Measurements from ENCODE around the gene FARS2. TPM values are rescaled to one million over a fixed set of nuclear protein-coding genes. Genes with fewer than 3 reads are reported as not detected.

FARS2 gene
- total RNA-seq, 1 experiment from 2014 or later, result 13.8 TPM

DNA sequence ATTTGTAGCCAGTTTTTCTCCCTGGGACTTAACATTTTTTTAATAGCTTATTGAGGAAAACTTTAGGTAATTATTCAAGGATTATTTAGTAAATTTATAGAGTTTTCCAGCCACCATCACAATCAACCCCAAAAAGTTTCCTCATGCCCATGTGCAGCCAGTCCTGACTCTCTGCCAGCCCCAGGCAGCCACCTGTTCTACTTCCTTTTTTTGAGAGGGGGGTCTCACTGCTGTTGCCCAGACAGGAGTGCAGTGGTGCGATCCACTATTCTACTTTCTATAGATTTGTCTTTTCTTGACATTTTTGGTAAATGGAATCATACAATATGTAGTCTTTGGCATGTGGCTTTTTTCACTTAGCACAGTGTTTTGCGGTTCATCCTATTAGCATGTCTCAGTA, 200.1 kb downstream of the FARS2 start:
- no peak overlapping the region for H3K9ac ChIP-seq (ENCODE audit: low read length)
- ATAC-seq, result no peak
- ChIA-PET RAD21 (ENCODE audit: low non-redundant PET in 1 of 2, low total read pairs in 2 of 2, uncharacterized antibody in 2 of 2, unreplicated experiment in 2 of 2) (interaction anchor here in 1 of 2 experiments (0.6 kb wide), 1 partner anchor 17 kb away, joined by 4 read pairs; no protein-coding TSS in a partner anchor), CTCF (no interaction called here), POLR2A (no interaction called here)
- no TSS peak for BruUV-seq (replicated peaks)
- H3K79me2 ChIP-seq (ENCODE audit: insufficient read depth, low read length), result no peaks in the 10 kb centered on the region
- H3K27ac ChIP-seq (ENCODE audit: low read depth, low read length), result no peak overlapping the region
- no peaks in the 10 kb centered on the region for H4K20me1 ChIP-seq (ENCODE audit: insufficient read depth)
- peaks cover 0 to 18% of the 10 kb centered on the region in 2 experiments; a peak in 1 of 4 replicates for H3K4me1 ChIP-seq (ENCODE audit: control insufficient read depth in 1 of 2, insufficient read depth in 2 of 2, low read length in 2 of 2)
- no peak overlapping the region for H3K4me2 ChIP-seq (ENCODE audit: low read length)
- no peaks in the 10 kb centered on the region for H3K9me2 ChIP-seq (ENCODE audit: insufficient read depth)
- DNase-seq (ENCODE audit: low read depth, low spot score), result no peak
- no peak overlapping the region for H2AFZ ChIP-seq (ENCODE audit: low read depth, low read length, poor library complexity, severe bottlenecking)
- no peaks in the 10 kb centered on the region for H3K36me3 ChIP-seq (ENCODE audit: control insufficient read depth in 1 of 2, insufficient read depth in 2 of 2, low read length in 2 of 2)
- intact Hi-C loops (cut with micrococcal nuclease), result no loop called here
- H3K27me3 ChIP-seq (ENCODE audit: insufficient read depth, low read length), result no peaks in the 10 kb centered on the region
- TF ChIP-seq FOSL1 (IDR thresholded peaks at IDR 0.05; ENCODE audit: low read depth) (no peak), JUND (IDR thresholded peaks at IDR 0.05) (no peak), EZH2 (IDR thresholded peaks at IDR 0.05) (no peak), EZH2phosphoT487 (IDR thresholded peaks at IDR 0.05; ENCODE audit: borderline replicate concordance) (no peak), SRF (IDR thresholded peaks at IDR 0.05; ENCODE audit: low read depth) (no peak), ZFX (IDR thresholded peaks at IDR 0.05) (no peak)
- H3K4me3 ChIP-seq (replicated peaks in 1 of 2; ENCODE audit: low read depth in 1 of 2, low read length in 2 of 2), result no peak overlapping the region
- H3K9me3 ChIP-seq (ENCODE audit: control insufficient read depth in 1 of 2, insufficient read depth in 1 of 2, low read depth in 1 of 2, low read length in 2 of 2), result no peaks in the 10 kb centered on the region

DNA sequence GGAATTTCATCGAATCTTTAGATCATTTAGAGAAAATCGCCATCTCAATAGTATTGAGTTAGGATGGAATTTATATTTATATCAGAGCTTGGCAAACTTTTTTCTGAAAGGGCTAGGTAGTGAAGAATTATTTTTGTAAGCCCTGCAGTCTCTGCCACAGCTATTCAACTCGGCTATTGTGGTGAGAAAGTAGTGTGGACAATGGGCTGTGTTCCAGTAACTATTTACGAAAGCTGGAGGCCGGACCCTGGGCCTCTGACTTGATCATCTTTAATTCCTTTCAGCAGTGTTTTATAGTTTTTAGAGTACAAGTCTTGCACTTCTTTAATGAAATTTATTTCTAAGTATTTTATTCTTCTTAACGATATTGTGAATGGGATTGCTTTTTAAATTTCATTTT, 201.5 kb downstream of the FARS2 start:
- ATAC-seq, result no peak
- H3K79me2 ChIP-seq (ENCODE audit: insufficient read depth, low read length), result no peaks in the 10 kb centered on the region
- ChIA-PET RAD21 (ENCODE audit: low non-redundant PET in 1 of 2, low total read pairs in 2 of 2, uncharacterized antibody in 2 of 2, unreplicated experiment in 2 of 2) (no interaction called here), POLR2A (no interaction called here), CTCF (no interaction called here)
- no peak overlapping the region for H3K4me3 ChIP-seq (replicated peaks in 1 of 2; ENCODE audit: low read depth in 1 of 2, low read length in 2 of 2)
- H3K4me2 ChIP-seq (ENCODE audit: low read length), result no peak overlapping the region
- TF ChIP-seq, protein P1, sequence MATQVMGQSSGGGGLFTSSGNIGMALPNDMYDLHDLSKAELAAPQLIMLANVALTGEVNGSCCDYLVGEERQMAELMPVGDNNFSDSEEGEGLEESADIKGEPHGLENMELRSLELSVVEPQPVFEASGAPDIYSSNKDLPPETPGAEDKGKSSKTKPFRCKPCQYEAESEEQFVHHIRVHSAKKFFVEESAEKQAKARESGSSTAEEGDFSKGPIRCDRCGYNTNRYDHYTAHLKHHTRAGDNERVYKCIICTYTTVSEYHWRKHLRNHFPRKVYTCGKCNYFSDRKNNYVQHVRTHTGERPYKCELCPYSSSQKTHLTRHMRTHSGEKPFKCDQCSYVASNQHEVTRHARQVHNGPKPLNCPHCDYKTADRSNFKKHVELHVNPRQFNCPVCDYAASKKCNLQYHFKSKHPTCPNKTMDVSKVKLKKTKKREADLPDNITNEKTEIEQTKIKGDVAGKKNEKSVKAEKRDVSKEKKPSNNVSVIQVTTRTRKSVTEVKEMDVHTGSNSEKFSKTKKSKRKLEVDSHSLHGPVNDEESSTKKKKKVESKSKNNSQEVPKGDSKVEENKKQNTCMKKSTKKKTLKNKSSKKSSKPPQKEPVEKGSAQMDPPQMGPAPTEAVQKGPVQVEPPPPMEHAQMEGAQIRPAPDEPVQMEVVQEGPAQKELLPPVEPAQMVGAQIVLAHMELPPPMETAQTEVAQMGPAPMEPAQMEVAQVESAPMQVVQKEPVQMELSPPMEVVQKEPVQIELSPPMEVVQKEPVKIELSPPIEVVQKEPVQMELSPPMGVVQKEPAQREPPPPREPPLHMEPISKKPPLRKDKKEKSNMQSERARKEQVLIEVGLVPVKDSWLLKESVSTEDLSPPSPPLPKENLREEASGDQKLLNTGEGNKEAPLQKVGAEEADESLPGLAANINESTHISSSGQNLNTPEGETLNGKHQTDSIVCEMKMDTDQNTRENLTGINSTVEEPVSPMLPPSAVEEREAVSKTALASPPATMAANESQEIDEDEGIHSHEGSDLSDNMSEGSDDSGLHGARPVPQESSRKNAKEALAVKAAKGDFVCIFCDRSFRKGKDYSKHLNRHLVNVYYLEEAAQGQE (IDR thresholded peaks at IDR 0.05; ENCODE audit: low read depth), result no peak
- TF ChIP-seq EZH2 (IDR thresholded peaks at IDR 0.05) (no peak), POLR2AphosphoS5 (IDR thresholded peaks at IDR 0.05; ENCODE audit: low read depth, low read length) (no peak), ELF1 (IDR thresholded peaks at IDR 0.05; ENCODE audit: borderline replicate concordance, low read depth) (no peak), SRF (IDR thresholded peaks at IDR 0.05; ENCODE audit: low read depth) (no peak)
- TF ChIP-seq, protein P2, sequence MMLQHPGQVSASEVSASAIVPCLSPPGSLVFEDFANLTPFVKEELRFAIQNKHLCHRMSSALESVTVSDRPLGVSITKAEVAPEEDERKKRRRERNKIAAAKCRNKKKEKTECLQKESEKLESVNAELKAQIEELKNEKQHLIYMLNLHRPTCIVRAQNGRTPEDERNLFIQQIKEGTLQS (IDR thresholded peaks at IDR 0.05), result no peak
- H3K27ac ChIP-seq (ENCODE audit: low read depth, low read length), result no peak overlapping the region
- intact Hi-C loops (cut with micrococcal nuclease), result no loop called here
- no peak for DNase-seq (ENCODE audit: low read depth, low spot score)
- no peaks in the 10 kb centered on the region for H3K9me3 ChIP-seq (ENCODE audit: control insufficient read depth in 1 of 2, insufficient read depth in 1 of 2, low read depth in 1 of 2, low read length in 2 of 2)
- no peaks in the 10 kb centered on the region for H3K36me3 ChIP-seq (ENCODE audit: control insufficient read depth in 1 of 2, insufficient read depth in 2 of 2, low read length in 2 of 2)
- BruUV-seq (replicated peaks), result no TSS peak
- H2AFZ ChIP-seq (ENCODE audit: low read depth, low read length, poor library complexity, severe bottlenecking), result no peak overlapping the region
- H4K20me1 ChIP-seq (ENCODE audit: insufficient read depth), result no peaks in the 10 kb centered on the region
- H3K4me1 ChIP-seq (ENCODE audit: control insufficient read depth in 1 of 2, insufficient read depth in 2 of 2, low read length in 2 of 2), result peaks cover 0 to 9% of the 10 kb centered on the region in 2 experiments; a peak in 1 of 4 replicates
- no peak overlapping the region for H3K9ac ChIP-seq (ENCODE audit: low read length)
- no peaks in the 10 kb centered on the region for H3K9me2 ChIP-seq (ENCODE audit: insufficient read depth)
- no peaks in the 10 kb centered on the region for H3K27me3 ChIP-seq (ENCODE audit: insufficient read depth, low read length)

Measured in HCT116 (cell line).